Measurements from ENCODE around the gene LDHB. TPM values are rescaled to one million over a fixed set of nuclear protein-coding genes. Genes with fewer than 3 reads are reported as not detected.

LDHB gene
- polyA plus RNA-seq, 1 of the 3 experiments (the other 2 are of a cell fraction) = 469 TPM

DNA sequence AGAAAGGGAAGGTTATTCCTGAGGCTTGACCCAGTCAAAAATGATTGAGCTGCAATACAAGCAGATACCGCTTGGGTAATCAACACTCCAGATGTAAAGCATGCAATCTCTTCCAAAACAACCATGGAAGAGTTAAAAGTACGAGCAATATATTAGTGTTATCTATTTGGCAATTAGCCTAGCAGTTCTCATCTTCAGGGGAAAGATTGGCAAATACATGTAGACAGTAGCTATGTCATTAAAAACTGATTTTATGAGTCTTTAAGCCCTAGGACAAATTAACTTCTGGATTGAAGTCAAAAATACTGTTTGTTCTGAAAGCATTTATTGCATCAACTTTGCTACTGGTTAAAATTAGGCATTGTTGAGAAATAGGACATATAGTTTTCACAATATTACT lies 43.7 kb downstream of the LDHB start:
- no peaks in the 10 kb centered on the region for H3K36me3 ChIP-seq (replicated peaks in 1 of 2; ENCODE audit: control insufficient read depth in 1 of 2, insufficient read depth in 2 of 2, low read length in 1 of 2)
- ChIA-PET POLR2A (no interaction called here), CTCF (interaction anchor here (0.7 to 1.5 kb wide), 9 partner anchors 10 to 728 kb away, joined by 3 to 6 read pairs (median 3); no protein-coding TSS in a partner anchor)
- no peaks in the 10 kb centered on the region; a peak in 1 of 4 replicates for H3K4me1 ChIP-seq (ENCODE audit: control insufficient read depth in 1 of 2, insufficient read depth in 2 of 2, low read depth in 1 of 2, low read length in 1 of 2)
- no peak overlapping the region for H2AFZ ChIP-seq (ENCODE audit: low read depth)
- WGBS (ENCODE audit: low lambda C conversion rate) = 18% methylated on average over 2 of the region's 2 CpGs
- H3K4me2 ChIP-seq = no peak overlapping the region
- H3K9me3 ChIP-seq = no peaks in the 10 kb centered on the region
- H3K27me3 ChIP-seq (ENCODE audit: insufficient read depth) = no peaks in the 10 kb centered on the region; the same call in 1 of the 2 replicates
- H3K79me2 ChIP-seq (ENCODE audit: insufficient read depth) = no peaks in the 10 kb centered on the region
- H3K4me3 ChIP-seq (ENCODE audit: low read depth in 2 of 2, low read length in 1 of 2) = no peak overlapping the region
- TF ChIP-seq CTCF (IDR thresholded peaks at IDR 0.05) = peak; percentile 39; the same call in 1 of the 2 replicates
- TF ChIP-seq FOXJ3 (CRISPR knock-in tag; IDR thresholded peaks at IDR 0.05) = no peak
- DNase-seq = peak; percentile 37
- no peak overlapping the region for H3K27ac ChIP-seq (ENCODE audit: low read depth in 2 of 2, low read length in 1 of 2)
- no peaks in the 10 kb centered on the region for H4K20me1 ChIP-seq (ENCODE audit: insufficient read depth)
- H3K9ac ChIP-seq = no peak overlapping the region
- H3K9me2 ChIP-seq = no peaks in the 10 kb centered on the region
- H3F3A ChIP-seq (replicated peaks; ENCODE audit: insufficient read depth) = no peaks in the 10 kb centered on the region

DNA sequence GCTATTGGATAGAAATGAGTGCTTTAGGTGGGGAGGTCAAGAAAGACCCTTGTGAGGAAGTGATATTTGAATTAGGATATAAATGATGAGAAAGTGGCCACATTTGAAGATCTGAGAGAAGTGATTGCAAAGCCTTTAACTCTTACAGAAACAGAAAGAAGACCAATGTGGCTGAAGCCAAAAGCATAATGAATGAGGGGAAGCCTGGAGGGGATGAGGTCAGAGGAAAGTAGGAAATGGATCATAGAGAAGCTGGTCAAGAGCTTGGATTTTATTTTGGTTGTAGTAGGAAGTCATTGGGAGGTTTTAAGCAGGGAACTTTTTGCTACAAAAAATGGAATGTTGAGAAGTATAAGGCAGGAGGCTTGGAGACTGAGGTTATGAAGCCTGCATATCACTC lies 49.4 kb downstream of the LDHB start:
- ChIA-PET CTCF (interaction anchor here (0.9 to 2.1 kb wide), 6 partner anchors 8 to 76 kb away, joined by 3 to 9 read pairs (median 4); no protein-coding TSS in a partner anchor), POLR2A (no interaction called here)
- no peaks in the 10 kb centered on the region for H3F3A ChIP-seq (replicated peaks; ENCODE audit: insufficient read depth)
- no peaks in the 10 kb centered on the region; the same call in 1 of the 2 replicates for H3K27me3 ChIP-seq (ENCODE audit: insufficient read depth)
- H3K9me3 ChIP-seq = no peaks in the 10 kb centered on the region
- no peak overlapping the region for H3K4me3 ChIP-seq (ENCODE audit: low read depth in 2 of 2, low read length in 1 of 2)
- DNase-seq = no peak
- no peaks in the 10 kb centered on the region for H3K4me1 ChIP-seq (ENCODE audit: control insufficient read depth in 1 of 2, insufficient read depth in 2 of 2, low read depth in 1 of 2, low read length in 1 of 2)
- H3K4me2 ChIP-seq = no peak overlapping the region
- TF ChIP-seq, protein P1, sequence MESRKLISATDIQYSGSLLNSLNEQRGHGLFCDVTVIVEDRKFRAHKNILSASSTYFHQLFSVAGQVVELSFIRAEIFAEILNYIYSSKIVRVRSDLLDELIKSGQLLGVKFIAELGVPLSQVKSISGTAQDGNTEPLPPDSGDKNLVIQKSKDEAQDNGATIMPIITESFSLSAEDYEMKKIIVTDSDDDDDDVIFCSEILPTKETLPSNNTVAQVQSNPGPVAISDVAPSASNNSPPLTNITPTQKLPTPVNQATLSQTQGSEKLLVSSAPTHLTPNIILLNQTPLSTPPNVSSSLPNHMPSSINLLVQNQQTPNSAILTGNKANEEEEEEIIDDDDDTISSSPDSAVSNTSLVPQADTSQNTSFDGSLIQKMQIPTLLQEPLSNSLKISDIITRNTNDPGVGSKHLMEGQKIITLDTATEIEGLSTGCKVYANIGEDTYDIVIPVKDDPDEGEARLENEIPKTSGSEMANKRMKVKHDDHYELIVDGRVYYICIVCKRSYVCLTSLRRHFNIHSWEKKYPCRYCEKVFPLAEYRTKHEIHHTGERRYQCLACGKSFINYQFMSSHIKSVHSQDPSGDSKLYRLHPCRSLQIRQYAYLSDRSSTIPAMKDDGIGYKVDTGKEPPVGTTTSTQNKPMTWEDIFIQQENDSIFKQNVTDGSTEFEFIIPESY (IDR thresholded peaks at IDR 0.05; ENCODE audit: borderline replicate concordance, low read depth) = no peak
- no peak for TF ChIP-seq MEF2A (IDR thresholded peaks at IDR 0.05; ENCODE audit: borderline replicate concordance, low read depth)
- no peak for TF ChIP-seq RCOR1 (IDR thresholded peaks at IDR 0.05; ENCODE audit: low read length)
- TF ChIP-seq SMC3 (IDR thresholded peaks at IDR 0.05; ENCODE audit: low read depth, low read length) = no peak
- no peak for TF ChIP-seq FOXJ3 (CRISPR knock-in tag; IDR thresholded peaks at IDR 0.05)
- no peak for TF ChIP-seq POLR2AphosphoS5 (IDR thresholded peaks at IDR 0.05; ENCODE audit: low read depth, low read length)
- no peak for TF ChIP-seq RFX5 (IDR thresholded peaks at IDR 0.05; ENCODE audit: low read length)
- TF ChIP-seq MAX (IDR thresholded peaks at IDR 0.05; ENCODE audit: low read depth) = no peak
- TF ChIP-seq, protein P2, sequence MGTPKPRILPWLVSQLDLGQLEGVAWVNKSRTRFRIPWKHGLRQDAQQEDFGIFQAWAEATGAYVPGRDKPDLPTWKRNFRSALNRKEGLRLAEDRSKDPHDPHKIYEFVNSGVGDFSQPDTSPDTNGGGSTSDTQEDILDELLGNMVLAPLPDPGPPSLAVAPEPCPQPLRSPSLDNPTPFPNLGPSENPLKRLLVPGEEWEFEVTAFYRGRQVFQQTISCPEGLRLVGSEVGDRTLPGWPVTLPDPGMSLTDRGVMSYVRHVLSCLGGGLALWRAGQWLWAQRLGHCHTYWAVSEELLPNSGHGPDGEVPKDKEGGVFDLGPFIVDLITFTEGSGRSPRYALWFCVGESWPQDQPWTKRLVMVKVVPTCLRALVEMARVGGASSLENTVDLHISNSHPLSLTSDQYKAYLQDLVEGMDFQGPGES (IDR thresholded peaks at IDR 0.05; ENCODE audit: low read depth, low read length) = no peak
- no peak for TF ChIP-seq GATA2 (CRISPR knock-in tag; IDR thresholded peaks at IDR 0.05)
- TF ChIP-seq FOXM1 (IDR thresholded peaks at IDR 0.05; ENCODE audit: low read depth) = no peak
- no peak for TF ChIP-seq NRF1 (IDR thresholded peaks at IDR 0.05; ENCODE audit: low read depth, low read length)
- TF ChIP-seq SIN3A (IDR thresholded peaks at IDR 0.05; ENCODE audit: borderline replicate concordance, low read depth, low read length) = no peak
- no peak for TF ChIP-seq TEAD4 (IDR thresholded peaks at IDR 0.05; ENCODE audit: borderline replicate concordance, insufficient read depth)
- no peak for TF ChIP-seq TCF12 (IDR thresholded peaks at IDR 0.05)
- no peak for TF ChIP-seq RXRA (IDR thresholded peaks at IDR 0.05; ENCODE audit: borderline replicate concordance, low read depth)
- TF ChIP-seq, protein P3, sequence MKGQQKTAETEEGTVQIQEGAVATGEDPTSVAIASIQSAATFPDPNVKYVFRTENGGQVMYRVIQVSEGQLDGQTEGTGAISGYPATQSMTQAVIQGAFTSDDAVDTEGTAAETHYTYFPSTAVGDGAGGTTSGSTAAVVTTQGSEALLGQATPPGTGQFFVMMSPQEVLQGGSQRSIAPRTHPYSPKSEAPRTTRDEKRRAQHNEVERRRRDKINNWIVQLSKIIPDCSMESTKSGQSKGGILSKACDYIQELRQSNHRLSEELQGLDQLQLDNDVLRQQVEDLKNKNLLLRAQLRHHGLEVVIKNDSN (IDR thresholded peaks at IDR 0.05; ENCODE audit: borderline replicate concordance, low read depth) = no peak
- no peaks in the 10 kb centered on the region for H4K20me1 ChIP-seq (ENCODE audit: insufficient read depth)
- H2AFZ ChIP-seq (ENCODE audit: low read depth) = no peak overlapping the region
- H3K36me3 ChIP-seq (replicated peaks in 1 of 2; ENCODE audit: control insufficient read depth in 1 of 2, insufficient read depth in 2 of 2, low read length in 1 of 2) = no peaks in the 10 kb centered on the region
- no peaks in the 10 kb centered on the region for H3K79me2 ChIP-seq (ENCODE audit: insufficient read depth)
- no peaks in the 10 kb centered on the region for H3K9me2 ChIP-seq
- H3K9ac ChIP-seq = no peak overlapping the region
- no peak overlapping the region for H3K27ac ChIP-seq (ENCODE audit: low read depth in 2 of 2, low read length in 1 of 2)

Data from SK-N-SH (cell line).